Thyroid gland (tissue), 4 donors: Measurements from ENCODE around the gene PHEX. TPM values are rescaled to one million over a fixed set of nuclear protein-coding genes. Genes with fewer than 3 reads are reported as not detected.

ENCODE experiments used
- DNase-seq, 2 donors: peaks; one replicate each; pipeline ENCODE4 v3.0.0-alpha.2; 2019
- H3K27ac ChIP-seq, 3 donors: fragments of 200-600 bp; sonication (generic); 1 replicate in 2 of 3; 2 replicates in 1 of 3; pipeline ENCODE4 v1.5.1; 2016 to 2019; ENCODE audit warnings: mild to moderate bottlenecking in 1 of 3, moderate library complexity in 1 of 3
- H3K27me3 ChIP-seq: fragments of 200-600 bp; sonication (generic); one replicate; pipeline ENCODE4 v1.5.1; 2019
- H3K36me3 ChIP-seq, 2 donors: fragments of 200-600 bp; sonication (generic); one replicate each; pipeline ENCODE4 v1.5.1; 2016 to 2019
- H3K4me1 ChIP-seq, 2 donors: fragments of 200-600 bp; sonication (generic); one replicate each; pipeline ENCODE4 v1.5.1; 2017 to 2019
- H3K4me3 ChIP-seq, 3 donors: fragments of 200-600 bp; sonication (generic); replicated peaks in 1 of 3; 1 replicate in 2 of 3; 2 replicates in 1 of 3; pipeline ENCODE4 v1.5.1; 2016; ENCODE audit warnings: mild to moderate bottlenecking in 1 of 3
- H3K9me3 ChIP-seq: fragments of 200-600 bp; sonication (generic); one replicate; pipeline ENCODE4 v1.5.1; 2017
- CTCF ChIP-seq, 6 experiments: fragments of 200-600 bp in 3 of 6; fragments of 450-650 bp in 3 of 6; sonication (generic) in 3 of 6; IDR thresholded peaks; one replicate each; pipeline ENCODE4 v1.5.1; 2016 to 2019; ENCODE audit warnings: antibody characterized with exemption in 6 of 6, mild to moderate bottlenecking in 2 of 6, inconsistent platforms in 1 of 6, moderate library complexity in 1 of 6
- POLR2A ChIP-seq, 2 donors: fragments of 450-650 bp; IDR thresholded peaks; one replicate each; pipeline ENCODE4 v1.6.1; 2017; ENCODE audit warnings: antibody characterized with exemption in 2 of 2, mild to moderate bottlenecking in 2 of 2, moderate library complexity in 1 of 2
- WGBS, 2 donors: methylation state at CpG; one replicate each; pipeline ENCODE4 v1.1.5; 2017; 5-methylcytosine and 5-hydroxymethylcytosine counted together
- intact Hi-C: fragments of 100-400 bp; cut with DNase I; formaldehyde crosslinking; loops from one replicate; pipeline ENCODE4 v1.15.1; 2023
- total RNA-seq, 4 donors: library from RNA; depleted of rRNA; stranded (reverse); fragments of >200 nt; gene quantifications; one replicate each; pipeline ENCODE4 v1.2.3, GENCODE V29; 2016

The PHEX gene
- total RNA-seq, 4 donors from 2014 or later: 1.5 to 12.4 (median 5.2) TPM

GRCh38 chrX:22026731-22027130, 5.4 kb upstream of the PHEX start:
- TF ChIP-seq POLR2A (IDR thresholded peaks at IDR 0.05) (no peak), CTCF (IDR thresholded peaks at IDR 0.05) (no peak)
- WGBS, 2 donors: 91 to 100% methylated on average over 2 to 4 of the region's 4 CpGs
- H3K4me3 ChIP-seq: no peak overlapping the region
- no peak for DNase-seq
- H3K36me3 ChIP-seq: no peaks in the 10 kb centered on the region
- no peak overlapping the region for H3K27ac ChIP-seq
- intact Hi-C loops: no loop called here
- no peaks in the 10 kb centered on the region for H3K9me3 ChIP-seq
- no peaks in the 10 kb centered on the region for H3K27me3 ChIP-seq
- H3K4me1 ChIP-seq: no peaks in the 10 kb centered on the region

GRCh38 chrX:22032506-22032905, 381 bp downstream of the PHEX start:
- no peak for TF ChIP-seq POLR2A (IDR thresholded peaks at IDR 0.05)
- TF ChIP-seq CTCF (IDR thresholded peaks at IDR 0.05): no peak
- Histone ChIP-seq H3K4me3 (no peak overlapping the region), H3K27me3 (no peaks in the 10 kb centered on the region), H3K36me3 (no peaks in the 10 kb centered on the region), H3K9me3 (no peaks in the 10 kb centered on the region), H3K27ac (no peak overlapping the region), H3K4me1 (no peaks in the 10 kb centered on the region)
- WGBS, 2 donors: 41 to 53% methylated on average over 6 of the region's 6 CpGs
- DNase-seq: no peak
- intact Hi-C loops: no loop called here

- no peaks in the 10 kb centered on the region for H3K4me1 ChIP-seq
- TF ChIP-seq POLR2A (IDR thresholded peaks at IDR 0.05): no peak
- no peak for TF ChIP-seq CTCF (IDR thresholded peaks at IDR 0.05)
- intact Hi-C loops: no loop called here
- WGBS, 2 donors: 38 to 47% methylated on average over 5 of the region's 5 CpGs
- H3K4me3 ChIP-seq: no peak overlapping the region
- no peak overlapping the region for H3K27ac ChIP-seq
- H3K36me3 ChIP-seq: no peaks in the 10 kb centered on the region
- DNase-seq: no peak
- no peaks in the 10 kb centered on the region for H3K27me3 ChIP-seq
- H3K9me3 ChIP-seq: no peaks in the 10 kb centered on the region
These were observed 1.7 kb downstream of the PHEX start for GRCh38 chrX:22033818-22034217.

GRCh38 chrX:22035236-22035635, 3.1 kb downstream of the PHEX start:
- TF ChIP-seq CTCF (IDR thresholded peaks at IDR 0.05): no peak
- no peak for TF ChIP-seq POLR2A (IDR thresholded peaks at IDR 0.05)
- no peaks in the 10 kb centered on the region for H3K4me1 ChIP-seq
- 80 to 94% methylated on average over 1 of the region's 1 CpG for WGBS, 2 donors
- intact Hi-C loops: no loop called here
- H3K27me3 ChIP-seq: no peaks in the 10 kb centered on the region
- DNase-seq: no peak
- H3K4me3 ChIP-seq: no peak overlapping the region
- H3K27ac ChIP-seq: no peak overlapping the region
- H3K9me3 ChIP-seq: no peaks in the 10 kb centered on the region
- H3K36me3 ChIP-seq: no peaks in the 10 kb centered on the region

GRCh38 chrX:22037225-22037624, 5.1 kb downstream of the PHEX start:
- H3K27ac ChIP-seq: no peak overlapping the region

More at GRCh38 chrX:22037225-22037624, 5.1 kb downstream of the PHEX start:
- Histone ChIP-seq H3K27me3 (no peaks in the 10 kb centered on the region), H3K9me3 (no peaks in the 10 kb centered on the region), H3K36me3 (no peaks in the 10 kb centered on the region), H3K4me3 (no peak overlapping the region), H3K4me1 (no peaks in the 10 kb centered on the region)
- no peak for DNase-seq
- intact Hi-C loops: no loop called here
- WGBS, 2 donors: 78 to 79% methylated on average over 2 of the region's 2 CpGs
- TF ChIP-seq CTCF (IDR thresholded peaks at IDR 0.05) (no peak), POLR2A (IDR thresholded peaks at IDR 0.05) (no peak)
